B cell (primary cell): ENCODE data around the gene XIRP2. TPM values are rescaled to one million over a fixed set of nuclear protein-coding genes. Genes with fewer than 3 reads are reported as not detected.
"Not testable (repeated sequence)": the region's sequence is repeated elsewhere in the genome, so short reads cannot be mapped to it uniquely, and the experiment has no call there.

Experiments
- ATAC-seq: fragments of 200-7000 bp; cut with Tn5 transposase; one replicate; pipeline ENCODE4 v1.10.0; 2021; ENCODE audit warnings: low read depth, mild to moderate bottlenecking, moderate number of reproducible peaks, moderate library complexity
- CTCF ChIA-PET: fragments of 350-600 bp; sonication (Branson Sonifier 250); formaldehyde crosslinking; loops from one replicate; lab custom pipeline; 2021; ENCODE audit warnings: antibody characterized with exemption, inconsistent platforms; lab: Charles Lee
- POLR2A ChIA-PET: fragments of 350-600 bp; sonication (Branson Sonifier 250); formaldehyde crosslinking; loops from one replicate; lab custom pipeline; 2021; ENCODE audit warnings: antibody characterized with exemption; lab: Charles Lee
- DNase-seq: peaks from one replicate; pipeline ENCODE4 v3.0.0; 2013
- H2AFZ ChIP-seq: 2 replicates; pipeline ENCODE4 v1.6.1; 2012; ENCODE audit warnings: mild to moderate bottlenecking, low read depth, low read length; ENCODE audit not compliant: insufficient read depth, poor library complexity, severe bottlenecking
- H3K27ac ChIP-seq, 2 donors: 1 replicate in 1 of 2; 2 replicates in 1 of 2; pipeline ENCODE4 v1.5.1; 2012 to 2013; ENCODE audit warnings: low read length in 2 of 2, mild to moderate bottlenecking in 2 of 2, moderate library complexity in 1 of 2
- H3K27me3 ChIP-seq, 4 experiments: fragments of 200-600 bp in 1 of 4; sonication (generic) in 1 of 4; replicated peaks in 1 of 4; 1 replicate in 2 of 4; 2 replicates in 2 of 4; pipeline versions ENCODE4 v1.6.1 to v1.7.0; 2013 to 2016; ENCODE audit warnings: low read length in 3 of 4, mild to moderate bottlenecking in 2 of 4, mixed read lengths in 1 of 4, moderate library complexity in 1 of 4; ENCODE audit not compliant: insufficient read depth in 4 of 4, control insufficient read depth in 3 of 4; ENCODE audit errors: control extremely low read depth in 1 of 4
- H3K36me3 ChIP-seq, 2 experiments: replicated peaks in 1 of 2; 1 replicate in 1 of 2; 2 replicates in 1 of 2; pipeline versions ENCODE4 v1.6.1 to v1.7.1; 2013; ENCODE audit warnings: low read length in 1 of 2; ENCODE audit not compliant: insufficient read depth in 2 of 2, control insufficient read depth in 1 of 2; ENCODE audit errors: control extremely low read depth in 1 of 2, extremely low read depth in 1 of 2
- H3K4me1 ChIP-seq, 2 donors: fragments of 200-600 bp in 1 of 2; sonication (generic) in 1 of 2; 1 replicate in 1 of 2; 2 replicates in 1 of 2; pipeline versions ENCODE4 v1.5.1 to v1.6.1; 2013 to 2017; ENCODE audit warnings: low read length in 2 of 2; ENCODE audit not compliant: control insufficient read depth in 2 of 2, insufficient read depth in 2 of 2
- H3K4me2 ChIP-seq: replicated peaks from 2 replicates; pipeline ENCODE3; 2012; ENCODE audit warnings: mild to moderate bottlenecking, low read depth, low read length; ENCODE audit not compliant: poor library complexity, severe bottlenecking
- H3K4me3 ChIP-seq, 5 experiments: fragments of 200-600 bp in 1 of 5; sonication (generic) in 1 of 5; 1 replicate in 3 of 5; 2 replicates in 2 of 5; pipeline versions ENCODE4 v1.5.1 to v1.7.0; 2011 to 2016; ENCODE audit warnings: low read length in 4 of 5, mild to moderate bottlenecking in 4 of 5, low read depth in 2 of 5, control low read depth in 1 of 5, moderate library complexity in 1 of 5; ENCODE audit not compliant: insufficient read depth in 1 of 5; ENCODE audit errors: control extremely low read depth in 1 of 5, extremely low read depth in 1 of 5
- H3K79me2 ChIP-seq: fragments of 200-600 bp; sonication (generic); one replicate; pipeline ENCODE4 v1.6.0; 2016; ENCODE audit warnings: low read length; ENCODE audit not compliant: control insufficient read depth, insufficient read depth
- H3K9ac ChIP-seq: fragments of 200-600 bp; sonication (generic); 2 replicates; pipeline ENCODE4 v1.6.1; 2017; ENCODE audit warnings: mild to moderate bottlenecking, low read length, moderate library complexity
- H3K9me3 ChIP-seq, 3 donors: one replicate each; pipeline versions ENCODE4 v1.6.1 to v1.7.1; 2013; ENCODE audit warnings: low read length in 2 of 3; ENCODE audit not compliant: control insufficient read depth in 2 of 3, insufficient read depth in 1 of 3; ENCODE audit errors: control extremely low read depth in 1 of 3
- H4K20me1 ChIP-seq: 2 replicates; pipeline ENCODE4 v1.6.0; 2012; ENCODE audit warnings: mild to moderate bottlenecking, low read length; ENCODE audit not compliant: insufficient read depth, control insufficient read depth, poor library complexity, severe bottlenecking
- H3K27ac Mint-ChIP-seq: one replicate; pipeline ENCODE4 v1.8.0; 2021; ENCODE audit warnings: mixed read lengths
- H3K27me3 Mint-ChIP-seq: one replicate; pipeline ENCODE4 v1.8.0; 2021; ENCODE audit warnings: mixed read lengths
- H3K4me1 Mint-ChIP-seq: one replicate; pipeline ENCODE4 v1.8.0; 2021; ENCODE audit warnings: mixed read lengths
- H3K4me3 Mint-ChIP-seq: one replicate; pipeline ENCODE4 v1.8.0; 2021; ENCODE audit warnings: mixed read lengths
- H3K9me3 Mint-ChIP-seq: one replicate; pipeline ENCODE4 v1.8.0; 2022; ENCODE audit warnings: mixed read lengths; ENCODE audit not compliant: insufficient read depth
- CTCF ChIP-seq: fragments of 200-600 bp; IDR thresholded peaks from one replicate; pipeline ENCODE4 v1.8.0; 2022; ENCODE audit warnings: antibody characterized with exemption, mild to moderate bottlenecking
- EZH2 ChIP-seq: IDR thresholded peaks from 2 replicates; pipeline ENCODE4 v1.6.1; 2012; ENCODE audit warnings: borderline replicate concordance, low read depth, mild to moderate bottlenecking, moderate library complexity, low read length; ENCODE audit not compliant: insufficient read depth, poor library complexity, severe bottlenecking
- WGBS: methylation state at CpG from one replicate; pipeline ENCODE4 v1.1.5; 2013; ENCODE audit warnings: missing lambda C conversion rate; ENCODE audit not compliant: insufficient coverage; 5-methylcytosine and 5-hydroxymethylcytosine counted together
- intact Hi-C: fragments of 100-400 bp; cut with micrococcal nuclease; formaldehyde crosslinking; loops from one replicate; pipeline ENCODE4 v1.10.0; 2022
- polyA plus RNA-seq: library from polyadenylated mRNA; depleted of rRNA; stranded (reverse); fragments of >200 nt; gene quantifications from 2 replicates; pipeline ENCODE4 v1.2.3, GENCODE V29; 2012
- total RNA-seq, 2 donors: library from RNA; stranded (reverse); fragments of 120-200 nt in 1 of 2; gene quantifications; 1 replicate in 1 of 2; 2 replicates in 1 of 2; pipeline versions ENCODE4 v1.2.3 to v1.2.4, GENCODE V29; 2013 to 2022

Gene XIRP2
- total and polyA plus RNA-seq, 2 donors (not counting 1 experiment from before 2014, with no cell fraction given) = not detected

DNA sequence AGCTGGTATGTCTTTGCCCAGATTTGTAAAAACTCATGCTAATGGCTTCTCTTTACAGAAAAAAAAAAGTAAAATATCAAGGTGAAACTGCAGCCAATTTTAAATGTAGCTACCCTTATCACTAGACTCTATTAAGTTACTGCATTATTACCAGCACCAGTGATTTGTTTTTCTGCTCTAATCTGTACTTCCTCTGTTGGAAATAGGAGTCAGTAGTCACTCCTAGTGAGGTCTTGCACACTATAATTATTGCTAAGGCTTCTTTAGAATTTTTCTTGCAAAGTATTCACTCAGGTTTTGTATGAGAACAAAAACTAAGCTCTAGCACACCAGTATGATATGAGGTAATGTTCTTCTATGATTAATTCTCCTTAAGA lies 215.5 kb downstream of the XIRP2 start:
- Histone ChIP-seq H3K36me3 (no peaks in the 10 kb centered on the region), H3K27me3 (no peaks in the 10 kb centered on the region), H3K4me1 (no peaks in the 10 kb centered on the region), H3K79me2 (no peaks in the 10 kb centered on the region), H3K4me3 (no peak overlapping the region), H3K27ac (no peak overlapping the region), H3K9me3 (peaks cover 0 to 9% (median 0%) of the 10 kb centered on the region in 3 donors), H4K20me1 (no peaks in the 10 kb centered on the region), H3K9ac (no peak overlapping the region), H3K4me2 (no peak overlapping the region), H2AFZ (no peak overlapping the region)
- no peak overlapping the region for H3K4me3 Mint-ChIP-seq
- no peak for DNase-seq
- H3K9me3 Mint-ChIP-seq = no peaks in the 10 kb centered on the region
- no peaks in the 10 kb centered on the region for H3K27me3 Mint-ChIP-seq
- H3K4me1 Mint-ChIP-seq = no peaks in the 10 kb centered on the region
- TF ChIP-seq CTCF = no peak
- TF ChIP-seq EZH2 = no peak
- H3K27ac Mint-ChIP-seq = no peak overlapping the region
- intact Hi-C loops = no loop called here
- ChIA-PET CTCF (no interaction called here), POLR2A (no interaction called here)
- no peak for ATAC-seq

- WGBS = no CpG with 5 or more reads among the region's 3 CpGs
- H3K4me3 ChIP-seq = no peak overlapping the region
- no peak overlapping the region for H3K4me2 ChIP-seq
- H3K4me3 Mint-ChIP-seq = no peak overlapping the region
- intact Hi-C loops = no loop called here
- POLR2A ChIA-PET = no interaction called here
- DNase-seq = no peak
- no peaks in the 10 kb centered on the region for H3K9me3 Mint-ChIP-seq
- CTCF ChIA-PET = no interaction called here
- no peaks in the 10 kb centered on the region for H3K4me1 ChIP-seq
- H3K27me3 ChIP-seq = no peaks in the 10 kb centered on the region
- no peak overlapping the region for H3K27ac ChIP-seq
- no peak overlapping the region for H2AFZ ChIP-seq
- ATAC-seq = no peak
- H3K9ac ChIP-seq = no peak overlapping the region
- no peaks in the 10 kb centered on the region for H3K4me1 Mint-ChIP-seq
- H3K27ac Mint-ChIP-seq = no peak overlapping the region
- H3K79me2 ChIP-seq = no peaks in the 10 kb centered on the region
- peaks cover 0 to under 1% (median 0%) of the 10 kb centered on the region in 3 donors for H3K9me3 ChIP-seq
- no peak for TF ChIP-seq EZH2
- no peak for TF ChIP-seq CTCF
- no peaks in the 10 kb centered on the region for H3K27me3 Mint-ChIP-seq
- no peaks in the 10 kb centered on the region for H4K20me1 ChIP-seq
- no peaks in the 10 kb centered on the region for H3K36me3 ChIP-seq
These were observed 216.4 kb downstream of the XIRP2 start for GRCh38 chr2:167104691-167105090.

- H3K4me1 ChIP-seq, ATAC-seq, intact Hi-C loops, H2AFZ ChIP-seq, H3K4me3 Mint-ChIP-seq, H3K4me1 Mint-ChIP-seq, H3K4me2 ChIP-seq, H3K9me3 ChIP-seq, H3K27me3 ChIP-seq, H3K36me3 ChIP-seq, CTCF ChIA-PET, H3K4me3 ChIP-seq, H3K27ac Mint-ChIP-seq, H3K79me2 ChIP-seq, H4K20me1 ChIP-seq, H3K9ac ChIP-seq, DNase-seq, POLR2A ChIA-PET, H3K27me3 Mint-ChIP-seq, H3K27ac ChIP-seq, H3K9me3 Mint-ChIP-seq: not testable (repeated sequence)
These were observed 221.4 kb downstream of the XIRP2 start for GRCh38 chr2:167109682-167110081.
